Neutrophil (primary cell): Measurements from ENCODE around the gene FKRP.

Experiments
- H3K27ac ChIP-seq: fragments of 200-600 bp; sonication (generic); 2 replicates; pipeline ENCODE4 v1.5.1; 2016; ENCODE audit warnings: mild to moderate bottlenecking, moderate library complexity
- H3K27me3 ChIP-seq: fragments of 200-600 bp; sonication (generic); 2 replicates; pipeline ENCODE4 v1.6.0; 2016; ENCODE audit warnings: mild to moderate bottlenecking
- H3K36me3 ChIP-seq: fragments of 200-600 bp; sonication (generic); 2 replicates; pipeline ENCODE4 v1.5.1; 2017
- H3K4me1 ChIP-seq, 2 experiments: fragments of 200-600 bp in 1 of 2; sonication (generic) in 1 of 2; 1 replicate in 1 of 2; 2 replicates in 1 of 2; pipeline versions ENCODE4 v1.5.1 to v1.6.1; 2013 to 2016; ENCODE audit warnings: low read depth in 1 of 2, low read length in 1 of 2, mild to moderate bottlenecking in 1 of 2, moderate library complexity in 1 of 2; ENCODE audit not compliant: control insufficient read depth in 1 of 2, insufficient read depth in 1 of 2
- H3K4me3 ChIP-seq, 2 experiments: fragments of 200-600 bp in 1 of 2; sonication (generic) in 1 of 2; 1 replicate in 1 of 2; 2 replicates in 1 of 2; pipeline ENCODE4 v1.5.1; 2013 to 2016; ENCODE audit warnings: low read depth in 1 of 2, low read length in 1 of 2, mild to moderate bottlenecking in 1 of 2, moderate library complexity in 1 of 2
- H3K9me3 ChIP-seq: fragments of 200-600 bp; sonication (generic); 2 replicates; pipeline ENCODE4 v1.5.1; 2016
- TF ChIP-seq, protein P1 (sequence below): fragments of 200-600 bp; sonication (generic); IDR thresholded peaks from 2 replicates; pipeline ENCODE4 v1.5.1; 2016; ENCODE audit warnings: antibody characterized with exemption

FKRP gene

DNA sequence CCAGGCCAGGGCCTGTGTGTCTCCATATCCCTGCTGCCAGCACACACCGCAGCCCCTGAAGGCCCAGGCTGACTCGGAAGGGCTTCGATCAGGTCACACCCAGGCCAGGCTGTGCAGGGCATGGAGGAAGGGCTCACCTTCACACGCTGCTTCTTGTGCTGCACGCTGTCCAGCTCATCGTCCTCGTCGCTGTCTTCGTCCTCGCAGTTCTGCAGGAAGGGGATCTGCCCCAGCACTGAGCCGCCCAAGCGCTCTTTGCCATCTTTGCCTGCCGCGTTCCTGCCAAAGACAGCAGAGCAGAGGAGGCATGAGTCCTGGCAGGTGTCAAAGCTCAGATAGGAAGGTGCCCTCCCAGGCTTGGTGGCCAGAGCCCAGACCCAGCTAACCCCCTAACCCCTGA is 15.3 kb upstream of the FKRP start:
- TF ChIP-seq, protein P1, sequence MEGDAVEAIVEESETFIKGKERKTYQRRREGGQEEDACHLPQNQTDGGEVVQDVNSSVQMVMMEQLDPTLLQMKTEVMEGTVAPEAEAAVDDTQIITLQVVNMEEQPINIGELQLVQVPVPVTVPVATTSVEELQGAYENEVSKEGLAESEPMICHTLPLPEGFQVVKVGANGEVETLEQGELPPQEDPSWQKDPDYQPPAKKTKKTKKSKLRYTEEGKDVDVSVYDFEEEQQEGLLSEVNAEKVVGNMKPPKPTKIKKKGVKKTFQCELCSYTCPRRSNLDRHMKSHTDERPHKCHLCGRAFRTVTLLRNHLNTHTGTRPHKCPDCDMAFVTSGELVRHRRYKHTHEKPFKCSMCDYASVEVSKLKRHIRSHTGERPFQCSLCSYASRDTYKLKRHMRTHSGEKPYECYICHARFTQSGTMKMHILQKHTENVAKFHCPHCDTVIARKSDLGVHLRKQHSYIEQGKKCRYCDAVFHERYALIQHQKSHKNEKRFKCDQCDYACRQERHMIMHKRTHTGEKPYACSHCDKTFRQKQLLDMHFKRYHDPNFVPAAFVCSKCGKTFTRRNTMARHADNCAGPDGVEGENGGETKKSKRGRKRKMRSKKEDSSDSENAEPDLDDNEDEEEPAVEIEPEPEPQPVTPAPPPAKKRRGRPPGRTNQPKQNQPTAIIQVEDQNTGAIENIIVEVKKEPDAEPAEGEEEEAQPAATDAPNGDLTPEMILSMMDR, result no peak
- H3K36me3 ChIP-seq, result peaks cover 64% of the 10 kb centered on the region
- no peaks in the 10 kb centered on the region for H3K9me3 ChIP-seq
- peak overlapping the region; percentile 97 for H3K27ac ChIP-seq
- peaks cover 57 to 64% of the 10 kb centered on the region in 2 experiments for H3K4me1 ChIP-seq
- peak overlapping the region; percentile 68 to 69 for H3K4me3 ChIP-seq
- no peaks in the 10 kb centered on the region for H3K27me3 ChIP-seq

DNA sequence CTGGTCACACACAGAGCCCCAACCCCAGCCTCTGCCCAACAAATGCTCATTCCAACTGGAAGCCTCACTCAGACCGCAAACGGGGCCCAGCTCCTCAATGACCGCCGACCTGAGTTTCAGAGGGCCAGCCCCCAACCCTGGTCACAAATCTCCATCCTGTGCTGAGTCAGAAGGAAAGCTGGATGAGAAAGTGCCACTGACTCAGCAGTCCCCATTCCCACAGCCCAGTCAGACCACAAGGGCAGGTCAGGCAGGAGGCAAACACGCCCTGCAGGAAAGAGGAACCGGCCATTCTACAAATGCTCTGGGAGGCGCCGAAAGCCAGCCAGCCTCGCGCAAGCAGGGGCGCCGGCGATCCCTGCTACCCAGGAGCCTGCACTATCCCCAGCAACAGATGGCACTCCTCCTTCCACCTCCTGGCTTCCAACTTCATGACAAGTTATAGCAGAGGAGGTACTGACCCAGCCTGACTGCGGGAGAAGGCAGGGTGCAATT is 14.8 kb upstream of the FKRP start:
- H3K27me3 ChIP-seq, result no peaks in the 10 kb centered on the region
- H3K36me3 ChIP-seq, result peaks cover 64% of the 10 kb centered on the region
- H3K4me1 ChIP-seq, result peaks cover 57 to 64% of the 10 kb centered on the region in 2 experiments
- H3K9me3 ChIP-seq, result no peaks in the 10 kb centered on the region
- H3K4me3 ChIP-seq, result peak overlapping the region; percentile 68 to 69
- H3K27ac ChIP-seq, result peak overlapping the region; percentile 97
- TF ChIP-seq, protein P1, result peak; percentile 18

DNA sequence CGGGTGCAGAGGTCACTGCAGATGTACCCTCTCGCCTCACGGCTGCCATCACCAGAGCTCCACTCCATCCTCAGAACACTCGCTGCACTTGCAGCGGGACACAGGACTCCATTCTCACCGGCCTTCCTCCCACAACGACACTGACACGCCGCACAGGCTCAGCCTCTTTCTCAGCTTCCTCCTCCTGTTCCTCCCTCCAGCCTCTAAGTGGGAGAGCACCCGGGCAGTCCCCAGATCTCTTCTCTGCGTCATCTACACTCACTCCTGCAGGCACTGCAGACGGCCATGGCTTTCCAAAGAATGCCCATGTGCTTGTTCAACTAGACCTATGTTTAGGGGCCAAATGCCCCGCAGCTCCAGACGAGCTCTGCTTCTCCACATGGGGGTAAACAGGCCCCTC is 14.3 kb upstream of the FKRP start:
- no peaks in the 10 kb centered on the region for H3K27me3 ChIP-seq
- peaks cover 57 to 64% of the 10 kb centered on the region in 2 experiments for H3K4me1 ChIP-seq
- H3K27ac ChIP-seq, result peak overlapping the region; percentile 97
- TF ChIP-seq, protein P1, result no peak
- peaks cover 62% of the 10 kb centered on the region for H3K36me3 ChIP-seq
- no peaks in the 10 kb centered on the region for H3K9me3 ChIP-seq
- peak overlapping the region; percentile 68 to 69 for H3K4me3 ChIP-seq

DNA sequence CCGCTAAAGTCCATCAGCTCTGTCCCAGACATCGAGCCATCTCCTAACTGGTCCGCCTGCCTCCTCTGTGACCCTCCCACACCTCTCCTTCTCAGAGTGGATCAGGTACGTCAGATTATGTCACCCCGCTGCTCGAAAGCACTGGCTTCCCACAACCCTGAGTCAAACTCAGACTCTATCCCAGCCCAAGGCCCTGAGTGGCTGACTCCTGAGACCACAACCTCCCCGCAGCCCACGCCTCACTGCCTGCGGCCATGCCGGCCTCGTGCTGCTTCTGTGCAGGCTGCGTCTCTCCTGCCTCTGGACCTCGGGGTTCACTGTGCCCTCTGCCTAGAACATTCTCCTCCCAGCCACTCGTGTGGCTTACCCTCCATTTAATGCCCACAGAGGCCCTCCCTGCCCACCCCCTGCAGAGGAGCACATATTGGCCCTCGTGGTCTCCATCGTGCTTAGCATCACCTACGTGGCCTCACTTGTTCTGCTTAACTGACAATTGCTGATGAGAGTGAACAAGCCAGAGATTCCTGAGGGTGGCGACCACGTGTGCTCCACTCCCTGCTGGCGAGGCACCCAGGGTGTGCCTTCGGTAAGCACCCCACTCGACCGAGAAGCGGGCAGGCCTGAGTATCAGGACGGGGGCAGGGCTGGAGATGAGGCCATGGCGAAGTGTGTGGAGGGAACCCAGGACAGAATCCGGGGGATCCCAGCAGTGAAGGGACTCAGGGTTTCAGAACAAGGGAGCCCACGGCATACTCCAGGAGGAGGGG is 13.5 kb upstream of the FKRP start:
- Histone ChIP-seq H3K9me3 (no peaks in the 10 kb centered on the region), H3K27ac (peak overlapping the region; percentile 97), H3K4me1 (peaks cover 62 to 64% of the 10 kb centered on the region in 2 experiments), H3K27me3 (no peaks in the 10 kb centered on the region), H3K36me3 (peaks cover 62% of the 10 kb centered on the region), H3K4me3 (peak overlapping the region; percentile 68 to 69)
- TF ChIP-seq, protein P1, result no peak

DNA sequence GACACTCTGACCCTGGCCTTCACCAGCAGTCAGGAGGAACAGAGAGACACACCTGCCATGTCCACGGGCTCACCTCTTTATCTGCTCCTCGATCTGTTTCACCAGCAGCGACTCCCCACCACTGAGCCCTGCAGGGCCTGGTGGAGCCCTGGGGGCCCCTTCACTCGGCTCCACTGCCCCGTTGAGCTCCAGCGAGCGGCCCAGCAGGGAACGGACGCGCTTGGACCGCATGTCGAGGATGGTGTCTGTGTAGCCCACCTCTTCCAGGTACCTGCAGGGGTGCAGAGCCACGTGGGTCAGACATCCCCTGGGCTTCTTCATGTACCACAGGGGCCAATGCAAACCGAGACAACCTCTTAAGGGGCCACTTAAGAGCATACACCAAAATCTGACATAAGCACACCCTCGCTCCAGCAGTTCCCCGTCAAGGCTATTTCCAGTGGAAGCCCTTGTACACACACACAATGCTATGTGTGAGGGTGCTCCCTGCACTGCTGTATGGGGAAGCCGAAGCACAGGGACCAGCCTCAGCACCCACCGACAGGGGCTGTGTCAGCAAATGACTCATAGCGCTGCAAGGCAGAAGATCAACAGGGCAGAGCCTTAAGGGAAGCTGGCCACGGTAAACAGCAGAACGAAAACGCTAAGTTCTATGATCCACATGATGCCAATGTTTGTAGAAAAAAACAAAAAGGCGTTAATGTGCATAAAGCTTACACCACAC is 12.7 kb upstream of the FKRP start:
- Histone ChIP-seq H3K4me3 (peak overlapping the region; percentile 36 to 69), H3K36me3 (peaks cover 62% of the 10 kb centered on the region), H3K4me1 (peaks cover 62 to 64% of the 10 kb centered on the region in 2 experiments), H3K27me3 (no peaks in the 10 kb centered on the region), H3K27ac (peak overlapping the region; percentile 97), H3K9me3 (no peaks in the 10 kb centered on the region)
- TF ChIP-seq, protein P1, result peak; percentile 54
